Hepatocyte (in vitro differentiated cells): ENCODE results near the gene NEUROD2.

Experiments used
- EZH2phosphoT487 ChIP-seq: fragments of 200-600 bp; sonication (generic); IDR thresholded peaks from one replicate; pipeline ENCODE4 v1.6.1; 2018; ENCODE audit warnings: antibody characterized with exemption, mild to moderate bottlenecking, low read depth, moderate library complexity; ENCODE audit not compliant: unreplicated experiment, severe bottlenecking
- TF ChIP-seq, protein P1 (sequence below): fragments of 200-600 bp; sonication (generic); IDR thresholded peaks from 2 replicates; pipeline ENCODE4 v1.5.1; 2016; ENCODE audit warnings: antibody characterized with exemption, mild to moderate bottlenecking; ENCODE audit not compliant: poor library complexity

DNA sequence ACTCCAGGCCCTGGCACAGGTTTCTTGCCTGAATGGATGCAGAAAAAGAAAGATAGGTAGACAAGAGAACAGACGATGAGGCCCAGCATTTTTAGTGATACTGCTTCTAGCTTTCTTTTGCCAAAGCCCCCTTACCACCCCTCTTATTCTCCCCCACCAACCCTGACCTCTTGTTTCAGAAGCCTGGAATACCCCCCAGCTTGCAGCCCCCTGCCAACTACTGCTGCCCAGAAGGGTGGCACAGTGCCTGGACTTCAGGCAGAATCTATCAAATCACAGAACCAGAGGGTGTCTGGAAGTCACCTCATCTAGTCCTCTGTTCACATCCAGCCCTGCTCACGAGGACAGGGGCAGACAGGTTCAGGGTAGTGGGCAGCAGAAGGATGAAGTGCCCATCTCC, 35.6 kb downstream of the NEUROD2 start:
- TF ChIP-seq EZH2phosphoT487 = no peak
- TF ChIP-seq, protein P1, sequence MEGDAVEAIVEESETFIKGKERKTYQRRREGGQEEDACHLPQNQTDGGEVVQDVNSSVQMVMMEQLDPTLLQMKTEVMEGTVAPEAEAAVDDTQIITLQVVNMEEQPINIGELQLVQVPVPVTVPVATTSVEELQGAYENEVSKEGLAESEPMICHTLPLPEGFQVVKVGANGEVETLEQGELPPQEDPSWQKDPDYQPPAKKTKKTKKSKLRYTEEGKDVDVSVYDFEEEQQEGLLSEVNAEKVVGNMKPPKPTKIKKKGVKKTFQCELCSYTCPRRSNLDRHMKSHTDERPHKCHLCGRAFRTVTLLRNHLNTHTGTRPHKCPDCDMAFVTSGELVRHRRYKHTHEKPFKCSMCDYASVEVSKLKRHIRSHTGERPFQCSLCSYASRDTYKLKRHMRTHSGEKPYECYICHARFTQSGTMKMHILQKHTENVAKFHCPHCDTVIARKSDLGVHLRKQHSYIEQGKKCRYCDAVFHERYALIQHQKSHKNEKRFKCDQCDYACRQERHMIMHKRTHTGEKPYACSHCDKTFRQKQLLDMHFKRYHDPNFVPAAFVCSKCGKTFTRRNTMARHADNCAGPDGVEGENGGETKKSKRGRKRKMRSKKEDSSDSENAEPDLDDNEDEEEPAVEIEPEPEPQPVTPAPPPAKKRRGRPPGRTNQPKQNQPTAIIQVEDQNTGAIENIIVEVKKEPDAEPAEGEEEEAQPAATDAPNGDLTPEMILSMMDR = no peak
